WTC11 (cell line): Measurements from ENCODE around the gene NDUFA12. TPM values are rescaled to one million over a fixed set of nuclear protein-coding genes. Genes with fewer than 3 reads are reported as not detected.
A peak's percentile ranks its signal among the peaks of the same experiment; 100 is the strongest.

ENCODE experiments used
- ATAC-seq: fragments of 200-7000 bp; cut with Tn5 transposase; 2 replicates; pipeline ENCODE4 v1.10.0; 2021; ENCODE audit warnings: mild to moderate bottlenecking, moderate library complexity
- CTCF ChIA-PET: fragments of 300-600 bp; sonication (Branson Sonifier 250); formaldehyde crosslinking; loops from one replicate; lab custom pipeline; 2021; ENCODE audit warnings: antibody characterized with exemption; lab: Charles Lee
- POLR2A ChIA-PET: fragments of 350-600 bp; sonication (Branson Sonifier 250); formaldehyde crosslinking; loops from one replicate; lab custom pipeline; 2021; ENCODE audit warnings: antibody characterized with exemption; lab: Charles Lee
- DNase-seq: peaks from one replicate; pipeline ENCODE4 v3.0.0; 2021; ENCODE audit warnings: low spot score
- H3K27ac Mint-ChIP-seq: 2 replicates; pipeline ENCODE4 v1.8.0; 2021; ENCODE audit warnings: mixed read lengths
- H3K27me3 Mint-ChIP-seq: 2 replicates; pipeline ENCODE4 v1.8.0; 2021; ENCODE audit warnings: low read depth, mild to moderate bottlenecking, moderate library complexity, mixed read lengths
- H3K36me3 Mint-ChIP-seq: 2 replicates; pipeline ENCODE4 v1.8.0; 2021; ENCODE audit warnings: mixed read lengths
- H3K4me1 Mint-ChIP-seq: 2 replicates; pipeline ENCODE4 v1.8.0; 2022; ENCODE audit warnings: mixed read lengths
- H3K4me3 Mint-ChIP-seq: 2 replicates; pipeline ENCODE4 v1.8.0; 2021; ENCODE audit warnings: mild to moderate bottlenecking, moderate library complexity, mixed read lengths
- H3K9me3 Mint-ChIP-seq: 2 replicates; pipeline ENCODE4 v1.8.0; 2021; ENCODE audit warnings: mixed read lengths
- E2F5 ChIP-seq: sonication (generic); formaldehyde crosslinking; IDR thresholded peaks from 2 replicates; pipeline ENCODE4 v1.8.1; 2022; ENCODE audit warnings: mild to moderate bottlenecking, moderate library complexity, missing genetic modification reagents
- FOXJ3 ChIP-seq: sonication (generic); formaldehyde crosslinking; IDR thresholded peaks from 2 replicates; pipeline ENCODE4 v1.9.0; 2021; ENCODE audit warnings: missing genetic modification reagents, mild to moderate bottlenecking, borderline replicate concordance
- FOXK1 ChIP-seq: sonication (generic); formaldehyde crosslinking; IDR thresholded peaks from 2 replicates; pipeline ENCODE4 v1.8.0; 2022; ENCODE audit warnings: mild to moderate bottlenecking, moderate library complexity, missing genetic modification reagents
- FOXP4 ChIP-seq: sonication (generic); formaldehyde crosslinking; IDR thresholded peaks from 2 replicates; pipeline ENCODE4 v1.8.0; 2022; ENCODE audit warnings: mild to moderate bottlenecking, missing genetic modification reagents
- GTF2I ChIP-seq: fragments of 250-450 bp; sonication (Bioruptor Pico); conservative IDR thresholded peaks from 2 replicates; pipeline ENCODE4 v1.4.0; 2021; ENCODE audit warnings: mild to moderate bottlenecking
- MLX ChIP-seq: sonication (generic); formaldehyde crosslinking; IDR thresholded peaks from 2 replicates; pipeline ENCODE4 v1.8.1; 2023; ENCODE audit warnings: mild to moderate bottlenecking, missing genetic modification reagents, moderate library complexity
- NFATC4 ChIP-seq: fragments of 250-450 bp; sonication (Bioruptor Pico); IDR thresholded peaks from 2 replicates; pipeline ENCODE4 v1.9.0; 2021; ENCODE audit warnings: mild to moderate bottlenecking
- NFYB ChIP-seq: sonication (generic); formaldehyde crosslinking; conservative IDR thresholded peaks from 2 replicates; pipeline ENCODE4 v1.8.0; 2022; ENCODE audit warnings: low read depth, missing genetic modification reagents
- NR2C2 ChIP-seq: sonication (generic); formaldehyde crosslinking; IDR thresholded peaks from 2 replicates; pipeline ENCODE4 v1.8.0; 2022; ENCODE audit warnings: mild to moderate bottlenecking, missing genetic modification reagents
- NR3C1 ChIP-seq: sonication (generic); formaldehyde crosslinking; conservative IDR thresholded peaks from 2 replicates; pipeline ENCODE4 v1.8.1; 2023; ENCODE audit warnings: low read depth, mild to moderate bottlenecking, missing genetic modification reagents
- PRDM15 ChIP-seq: sonication (generic); formaldehyde crosslinking; IDR thresholded peaks from 2 replicates; pipeline ENCODE4 v1.8.0; 2022; ENCODE audit warnings: missing genetic modification reagents
- RELA ChIP-seq: sonication (generic); formaldehyde crosslinking; IDR thresholded peaks from 2 replicates; pipeline ENCODE4 v1.8.1; 2022; ENCODE audit warnings: missing genetic modification reagents, mild to moderate bottlenecking, borderline replicate concordance
- SMAD4 ChIP-seq: sonication (generic); formaldehyde crosslinking; IDR thresholded peaks from 2 replicates; pipeline ENCODE4 v1.8.0; 2022; ENCODE audit warnings: mild to moderate bottlenecking, missing genetic modification reagents
- TEAD1 ChIP-seq: sonication (generic); formaldehyde crosslinking; IDR thresholded peaks from 2 replicates; pipeline ENCODE4 v1.8.0; 2022; ENCODE audit warnings: mild to moderate bottlenecking, missing genetic modification reagents
- ZNF263 ChIP-seq: sonication (generic); formaldehyde crosslinking; IDR thresholded peaks from 2 replicates; pipeline ENCODE4 v1.8.1; 2022; ENCODE audit warnings: low read depth, mild to moderate bottlenecking, moderate library complexity, missing genetic modification reagents
- ZNF317 ChIP-seq: sonication (generic); formaldehyde crosslinking; IDR thresholded peaks from 2 replicates; pipeline ENCODE4 v1.8.1; 2023; ENCODE audit warnings: low read depth, mild to moderate bottlenecking, moderate library complexity, missing genetic modification reagents, borderline replicate concordance
- ZNF423 ChIP-seq: fragments of 250-450 bp; sonication (Bioruptor Pico); IDR thresholded peaks from 2 replicates; pipeline ENCODE4 v2.1.2; 2022; ENCODE audit warnings: mild to moderate bottlenecking, moderate library complexity
- ZNF532 ChIP-seq: fragments of 250-450 bp; sonication (Bioruptor Pico); IDR thresholded peaks from 2 replicates; pipeline ENCODE4 v1.9.0; 2021; ENCODE audit warnings: mild to moderate bottlenecking, borderline replicate concordance
- ZSCAN18 ChIP-seq: fragments of 250-450 bp; sonication (Bioruptor Pico); IDR thresholded peaks from 2 replicates; pipeline ENCODE4 v2.1.2; 2022; ENCODE audit warnings: mild to moderate bottlenecking, moderate library complexity
- total RNA-seq: library from RNA; stranded (reverse); gene quantifications from 3 replicates; pipeline ENCODE4 v1.2.3, GENCODE V29; 2021

NDUFA12 gene
- total RNA-seq, 1 experiment from 2014 or later: 87.3 TPM

- no peak for TF ChIP-seq ZNF532 (CRISPR knock-in tag)
- TF ChIP-seq NFYB (CRISPR knock-in tag): no peak
Observed at GRCh38 chr12:94925206-94925605, 78.3 kb downstream of the NDUFA12 start (continued).

- no peak overlapping the region for H3K27ac Mint-ChIP-seq
- H3K4me1 Mint-ChIP-seq: peaks cover 12% of the 10 kb centered on the region
- CTCF ChIA-PET: interaction anchor here (1.2 kb wide), 1 partner anchor 17 kb away, joined by 3 read pairs; no protein-coding TSS in a partner anchor
- no peaks in the 10 kb centered on the region; the same call in 1 of the 2 replicates for H3K27me3 Mint-ChIP-seq
- peak; percentile 16 for DNase-seq
- peak; percentile 85 for ATAC-seq
- POLR2A ChIA-PET: no interaction called here
- H3K36me3 Mint-ChIP-seq: no peaks in the 10 kb centered on the region
- no peak overlapping the region for H3K4me3 Mint-ChIP-seq
- no peaks in the 10 kb centered on the region for H3K9me3 Mint-ChIP-seq
- TF ChIP-seq PRDM15 (CRISPR knock-in tag): no peak
- TF ChIP-seq ZSCAN18: no peak
- no peak for TF ChIP-seq E2F5 (CRISPR knock-in tag)
- no peak for TF ChIP-seq NFATC4 (CRISPR knock-in tag)
- TF ChIP-seq TEAD1 (CRISPR knock-in tag): no peak
- no peak for TF ChIP-seq FOXK1 (CRISPR knock-in tag)
- no peak for TF ChIP-seq ZNF532 (CRISPR knock-in tag)
- no peak for TF ChIP-seq ZNF423 (CRISPR knock-in tag)
- TF ChIP-seq ZNF263: no peak
- no peak for TF ChIP-seq NR3C1 (CRISPR knock-in tag)
- no peak for TF ChIP-seq ZNF317
- TF ChIP-seq RELA (CRISPR knock-in tag): no peak
- no peak for TF ChIP-seq MLX (CRISPR knock-in tag)
- TF ChIP-seq SMAD4: no peak
- no peak for TF ChIP-seq GTF2I
- no peak for TF ChIP-seq FOXP4 (CRISPR knock-in tag)
- TF ChIP-seq FOXJ3 (CRISPR knock-in tag): no peak
- no peak for TF ChIP-seq NR2C2 (CRISPR knock-in tag)
Observed at GRCh38 chr12:94922561-94922960, 80.9 kb downstream of the NDUFA12 start.
